ENCODE measurements around the gene CLCA1.

CLCA1 gene

GRCh38 chr1:86503406-86504136 lies 34.8 kb downstream of the CLCA1 start:
- no peak for DNase-seq (ENCODE audit: low read depth)

- no peak for DNase-seq (ENCODE audit: low read depth)
Measured at GRCh38 chr1:86504137-86504479, 35.4 kb downstream of the CLCA1 start.

- no peak for DNase-seq (ENCODE audit: low read depth)
Measured at GRCh38 chr1:86504895-86505563, 36.3 kb downstream of the CLCA1 start.

GRCh38 chr1:86505564-86505902 lies 36.8 kb downstream of the CLCA1 start:
- DNase-seq (ENCODE audit: low read depth): no peak

- no peak for DNase-seq (ENCODE audit: low read depth)
Measured at GRCh38 chr1:86507935-86508582, 39.3 kb downstream of the CLCA1 start.

- no peak for DNase-seq (ENCODE audit: low read depth)
Measured at GRCh38 chr1:86508583-86508969, 39.8 kb downstream of the CLCA1 start.

- no peak for DNase-seq (ENCODE audit: low read depth)
Measured at GRCh38 chr1:86515597-86515996, 46.9 kb downstream of the CLCA1 start.

- no peak for DNase-seq (ENCODE audit: low read depth)
Measured at GRCh38 chr1:86516335-86516734, 47.6 kb downstream of the CLCA1 start.

- DNase-seq (ENCODE audit: low read depth): no peak
Measured at GRCh38 chr1:86517336-86517735, 48.6 kb downstream of the CLCA1 start.

GRCh38 chr1:86520789-86521521 lies 52.2 kb downstream of the CLCA1 start:
- no peak for DNase-seq (ENCODE audit: low read depth)

GRCh38 chr1:86521522-86521891 lies 52.8 kb downstream of the CLCA1 start:
- no peak for DNase-seq (ENCODE audit: low read depth)

- no peak for DNase-seq (ENCODE audit: low read depth)
Measured at GRCh38 chr1:86522240-86522639, 53.5 kb downstream of the CLCA1 start.

GRCh38 chr1:86523670-86524354 lies 55.1 kb downstream of the CLCA1 start:
- no peak for DNase-seq (ENCODE audit: low read depth)

- no peak for DNase-seq (ENCODE audit: low read depth)
Measured at GRCh38 chr1:86527306-86527705, 58.6 kb downstream of the CLCA1 start.

GRCh38 chr1:86530211-86530845 lies 61.6 kb downstream of the CLCA1 start:
- no peak for DNase-seq (ENCODE audit: low read depth)

- DNase-seq (ENCODE audit: low read depth): no peak
Measured at GRCh38 chr1:86537928-86538695, 69.4 kb downstream of the CLCA1 start.

- no peak for DNase-seq (ENCODE audit: low read depth)
Measured at GRCh38 chr1:86538775-86539174, 70.0 kb downstream of the CLCA1 start.

- DNase-seq (ENCODE audit: low read depth): no peak
Measured at GRCh38 chr1:86541859-86542258, 73.1 kb downstream of the CLCA1 start.

GRCh38 chr1:86542631-86543030 lies 73.9 kb downstream of the CLCA1 start:
- DNase-seq (ENCODE audit: low read depth): no peak

- no peak for DNase-seq (ENCODE audit: low read depth)
Measured at GRCh38 chr1:86546787-86547221, 78.1 kb downstream of the CLCA1 start, which contains the start of gene CLCA4. TSS of gene CLCA4 (plus strand) at chr1:86547078. CDS start at chr1:86547120, 42 bp downstream.

GRCh38 chr1:86548839-86549238 lies 80.1 kb downstream of the CLCA1 start:
- DNase-seq (ENCODE audit: low read depth): no peak

Data from activated T-cell treated with anti-CD3 and anti-CD28 coated beads for 24 hours (primary cell).